GM12878 (cell line): ENCODE results near the gene KNSTRN. TPM values are rescaled to one million over a fixed set of nuclear protein-coding genes. Genes with fewer than 3 reads are reported as not detected.

Source experiments
- CEBPZ ChIP-seq: fragments of 150-350 bp; IDR thresholded peaks from 2 replicates; pipeline ENCODE4 v1.6.1; 2016; ENCODE audit warnings: low read depth, low read length
- E4F1 ChIP-seq: fragments of 450-650 bp; IDR thresholded peaks from 2 replicates; pipeline ENCODE4 v1.6.1; 2018; ENCODE audit warnings: borderline replicate concordance, mild to moderate bottlenecking; ENCODE audit not compliant: partially characterized antibody
- EP300 ChIP-seq, 2 experiments: fragments of 150-350 bp in 1 of 2; IDR thresholded peaks; 2 replicates each; pipeline ENCODE4 v1.6.1; 2011 to 2012; ENCODE audit warnings: low read depth in 2 of 2, low read length in 2 of 2, borderline replicate concordance in 1 of 2, improper control_type of control experiment in 1 of 2, inconsistent platforms in 1 of 2; ENCODE audit not compliant: control insufficient read depth in 1 of 2
- IRF4 ChIP-seq: IDR thresholded peaks from 2 replicates; pipeline ENCODE4 v1.6.1; 2011; ENCODE audit warnings: low read depth, low read length
- IRF5 ChIP-seq: fragments of 450-650 bp; IDR thresholded peaks from 2 replicates; pipeline ENCODE4 v1.6.1; 2017; ENCODE audit warnings: borderline replicate concordance
- NKRF ChIP-seq: fragments of 450-650 bp; conservative IDR thresholded peaks from 2 replicates; pipeline ENCODE4 v1.6.1; 2017; ENCODE audit warnings: mild to moderate bottlenecking, moderate library complexity
- POLR2AphosphoS5 ChIP-seq: IDR thresholded peaks from 2 replicates; pipeline ENCODE4 v1.6.1; 2011; ENCODE audit warnings: mild to moderate bottlenecking, low read length, inconsistent platforms
- PRDM15 ChIP-seq: fragments of 450-650 bp; formaldehyde crosslinking; IDR thresholded peaks from 2 replicates; pipeline ENCODE4 v1.4.0; 2020; ENCODE audit warnings: mild to moderate bottlenecking, moderate library complexity
- RFX5 ChIP-seq: IDR thresholded peaks from 2 replicates; pipeline ENCODE4 v1.6.1; 2011; ENCODE audit warnings: low read depth, low read length, improper control_type of control experiment
- USF1 ChIP-seq: IDR thresholded peaks from 2 replicates; pipeline ENCODE4 v1.6.1; 2011; ENCODE audit warnings: borderline replicate concordance, low read depth, mild to moderate bottlenecking, moderate library complexity, mixed read lengths, low read length; ENCODE audit not compliant: insufficient read depth; ENCODE audit errors: extremely low read length
- polyA plus RNA-seq, 11 experiments: library from polyadenylated mRNA; depleted of rRNA in 4 of 11; unstranded in 6 of 11; stranded (reverse) in 5 of 11; fragments of >200 nt; fragmentation: Nextera tagmentation in 4 of 11; fragmentation: Illumina TruSeq in 1 of 11; extraction: Ambion mirVana in 4 of 11; extraction: Trizol in 1 of 11; gene quantifications; 1 replicate in 1 of 11; 2 replicates in 10 of 11; pipeline versions ENCODE4 v1.2.1 to v1.2.3, GENCODE V29; 2011 to 2016; ENCODE audit warnings: inconsistent platforms in 2 of 11, missing spikeins in 2 of 11, low read depth in 1 of 11
- total RNA-seq, 4 experiments: library from RNA; depleted of rRNA in 3 of 4; stranded (reverse); fragments of >200 nt in 3 of 4; fragmentation: Illumina TruSeq in 1 of 4; extraction: Trizol in 1 of 4; gene quantifications; 2 replicates each; pipeline versions ENCODE4 v1.2.1 to v1.2.3, GENCODE V29; 2013 to 2021

The KNSTRN gene
- total and polyA plus RNA-seq, 10 of the 15 experiments (the other 5 are each of a cell fraction or from before 2014, with no cell fraction given), result 30.3 to 72.1 (median 47.1) TPM

GRCh38 chr15:40440743-40441564 lies 58.4 kb downstream of the KNSTRN start, which contains the start of gene BAHD1 (continued):
- TF ChIP-seq E4F1, result no peak
- TF ChIP-seq EP300 (IDR thresholded peaks at IDR 0.05; ENCODE audit: borderline replicate concordance in 1 of 2, control insufficient read depth in 1 of 2, low read depth in 2 of 2, low read length in 2 of 2), result no peak
- TF ChIP-seq CEBPZ, result no peak
- TF ChIP-seq POLR2AphosphoS5, result 0 out of 2 replicates have a peak, but pooled peaks have one; percentile 39
- no peak for TF ChIP-seq IRF5
- no peak for TF ChIP-seq USF1
- no peak for TF ChIP-seq IRF4
- TF ChIP-seq NKRF, result peak; percentile 69; the same call in 1 of the 2 replicates
- TF ChIP-seq RFX5, result peak; percentile 67; the same call in 1 of the 2 replicates
- TF ChIP-seq PRDM15 (CRISPR knock-in tag), result no peak
